ENCODE data around the gene TMPRSS3.

TMPRSS3 gene

DNA sequence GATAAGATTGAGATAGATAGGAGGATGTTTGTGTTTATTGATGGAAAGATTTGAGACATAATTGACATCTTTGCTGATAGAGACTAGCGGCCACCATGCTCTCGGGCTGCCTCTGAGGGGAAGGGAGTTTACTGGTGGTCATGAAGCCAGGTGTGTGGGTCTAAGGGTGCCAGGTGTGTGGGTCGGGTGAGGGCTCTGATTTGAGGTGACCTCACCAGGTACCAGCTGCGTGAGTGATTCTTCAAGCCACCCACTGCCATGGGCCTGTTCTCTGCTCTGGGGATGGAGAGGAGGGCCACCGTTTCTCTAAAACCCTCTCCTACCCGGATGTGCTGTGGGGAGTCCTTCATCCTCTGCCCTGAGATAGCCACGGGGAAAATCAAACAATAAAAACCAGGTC lies 11.0 kb upstream of the TMPRSS3 start:
- DNase-seq = peak; percentile 10

DNA sequence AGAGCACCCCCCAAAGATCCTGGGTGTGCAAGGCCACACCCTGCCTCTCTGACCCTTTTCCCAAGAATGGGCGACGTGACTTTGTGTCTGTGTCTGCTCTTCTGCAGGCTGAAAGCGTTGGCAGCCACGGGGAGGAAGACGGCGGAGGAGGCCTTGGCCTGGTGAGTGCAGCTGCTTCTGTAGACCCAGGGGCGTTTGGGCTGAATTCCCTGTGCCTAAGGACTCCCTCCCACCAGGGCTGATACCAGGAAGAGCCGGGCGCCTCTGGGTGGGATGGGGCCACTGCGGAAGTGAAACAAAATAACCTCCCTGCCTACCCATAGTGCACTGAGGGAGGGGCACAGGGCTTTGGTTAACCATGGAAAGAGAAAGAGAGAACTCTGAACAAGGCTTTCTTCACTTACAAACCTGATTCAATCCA lies 10.4 kb upstream of the TMPRSS3 start:
- peak; percentile 53 for DNase-seq

DNA sequence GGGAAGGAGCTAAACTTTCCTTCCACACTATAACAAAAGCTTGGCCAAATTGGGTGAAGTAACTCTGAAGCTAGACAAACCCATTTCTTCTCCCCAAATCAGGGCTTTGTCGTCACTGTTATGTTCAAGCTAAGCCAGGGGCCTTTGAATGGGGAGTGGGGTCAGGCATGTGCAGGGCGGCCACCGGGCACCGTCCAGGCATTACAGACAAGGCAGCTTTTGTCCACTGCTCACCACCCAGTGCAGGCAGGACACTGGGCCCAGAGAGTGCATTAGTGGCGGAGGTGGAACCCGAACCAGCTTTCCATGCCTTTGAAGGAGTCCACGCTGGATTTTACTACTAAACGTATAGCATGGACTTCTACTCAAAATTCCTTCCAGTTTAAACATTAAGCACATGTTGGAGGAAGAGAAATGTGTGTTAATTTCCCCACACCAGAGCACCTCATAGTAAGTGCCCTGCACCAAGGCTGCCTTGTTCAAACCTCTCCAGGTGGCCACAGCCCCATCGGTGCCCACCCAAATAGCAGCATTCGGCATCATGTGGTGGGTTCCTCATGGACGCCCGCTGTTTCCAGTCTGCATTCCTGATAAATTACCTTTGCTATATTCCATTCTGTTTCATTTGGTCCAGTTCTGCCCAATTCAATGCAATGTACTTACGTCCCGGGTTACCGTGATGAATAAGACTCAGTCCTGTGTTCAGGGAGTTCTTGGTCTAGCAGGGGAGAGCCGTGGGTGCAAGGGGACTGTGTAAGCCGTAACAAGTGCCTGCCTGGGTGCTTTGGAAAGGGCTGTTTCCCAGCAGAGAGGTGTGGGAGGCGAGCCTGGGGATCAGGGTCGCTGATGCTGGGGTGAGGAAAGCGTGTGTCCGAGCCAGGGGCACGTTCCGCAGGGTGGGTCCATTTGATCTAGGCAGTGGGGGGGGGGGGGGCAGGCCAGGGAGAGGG lies 9.5 kb upstream of the TMPRSS3 start:
- peak; percentile 17 for DNase-seq

DNA sequence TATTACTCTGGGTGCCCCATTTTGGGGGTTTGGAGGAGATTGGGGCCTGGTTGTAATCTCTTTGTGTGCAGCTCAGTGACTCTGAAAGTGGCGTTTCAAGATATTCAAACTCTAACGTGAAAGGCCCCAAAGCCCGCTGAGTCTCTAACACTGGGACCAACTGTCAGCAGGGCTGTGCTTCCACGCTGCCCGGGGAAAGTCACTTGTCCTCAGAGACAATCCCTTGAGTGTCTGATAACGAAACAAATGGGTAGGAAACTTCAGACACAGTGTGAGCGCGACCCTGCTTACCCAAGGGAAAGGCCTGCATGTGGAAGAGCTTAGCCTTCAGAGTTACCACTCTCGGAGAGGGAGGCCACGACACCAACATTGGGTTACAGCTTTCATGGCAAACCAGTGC lies 8.7 kb upstream of the TMPRSS3 start:
- DNase-seq = peak; percentile 13

DNA sequence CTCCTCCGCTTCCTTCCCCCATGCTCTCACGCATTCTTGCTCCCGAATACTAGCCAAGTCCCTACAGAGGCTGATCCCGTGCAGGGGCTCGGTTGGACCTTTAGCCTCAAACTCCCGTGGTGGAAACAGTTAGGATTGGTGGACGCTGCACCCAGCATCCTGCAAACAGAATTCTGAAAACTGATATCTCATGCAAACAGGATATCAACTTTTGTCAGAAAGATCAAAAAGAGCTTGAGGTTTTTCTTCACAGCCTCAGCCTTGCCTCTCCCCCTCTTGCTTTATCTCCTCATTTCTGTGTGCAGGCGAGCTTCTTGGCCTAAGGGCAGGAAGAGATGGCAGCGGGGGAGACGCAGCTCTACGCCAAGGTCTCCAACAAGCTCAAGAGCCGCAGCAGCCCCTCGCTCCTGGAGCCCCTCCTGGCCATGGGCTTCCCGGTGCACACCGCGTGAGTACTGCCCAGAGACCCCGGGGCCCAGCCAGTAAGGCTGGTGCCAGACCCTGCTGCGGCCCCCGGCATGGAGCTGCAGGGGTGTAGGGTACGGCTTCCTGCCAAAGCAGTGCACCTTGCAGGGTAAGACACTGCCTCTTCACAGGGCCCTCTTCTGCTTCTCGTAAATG lies 7.9 kb upstream of the TMPRSS3 start, which contains the start of gene UBASH3A:
UBASH3A (plus strand) TSS at position 292 of the 621 bp plus-strand sequence; CDS start at position 336, 44 bp downstream.
- DNase-seq = peak; percentile 32

DNA sequence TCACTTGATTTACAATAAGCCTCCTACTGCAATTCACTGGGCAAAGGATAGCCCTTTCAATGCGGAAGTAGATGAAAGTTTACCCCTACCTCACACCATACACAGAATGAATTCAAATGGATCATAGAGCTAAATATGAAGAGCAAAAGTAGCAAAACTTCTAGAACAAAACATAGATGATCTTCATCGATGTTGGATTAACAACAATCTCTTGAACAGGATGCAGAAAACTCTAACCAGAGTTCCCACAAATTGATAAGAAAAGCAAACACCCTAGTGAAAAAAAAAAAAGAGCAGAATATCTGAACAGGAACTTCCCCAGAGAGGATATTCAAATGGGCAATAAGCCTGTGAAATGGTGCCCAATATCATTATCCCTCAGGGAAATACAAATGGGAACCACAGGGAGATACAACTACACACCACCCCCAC lies 6.0 kb upstream of the TMPRSS3 start:
- no peak for DNase-seq

DNA sequence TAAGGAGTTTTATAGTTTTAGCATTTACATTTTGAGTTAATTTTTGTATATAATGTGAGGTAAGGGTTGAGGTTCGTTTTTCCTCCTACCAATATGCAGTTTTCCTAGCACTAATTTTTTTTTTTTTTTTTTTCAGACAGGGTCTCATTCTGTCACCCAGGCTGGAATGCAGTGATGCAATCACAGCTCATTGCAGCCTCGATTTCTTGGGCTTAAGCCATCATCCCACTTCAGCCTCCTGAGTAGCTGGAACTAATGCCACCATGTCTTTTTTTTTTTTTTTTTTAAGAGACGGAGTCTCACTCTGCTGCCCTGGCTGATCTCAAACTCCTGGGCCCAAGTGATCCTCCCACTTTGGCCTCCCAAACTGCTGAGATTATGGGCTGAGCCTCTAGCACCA lies 5.3 kb upstream of the TMPRSS3 start:
- no peak for DNase-seq

DNA sequence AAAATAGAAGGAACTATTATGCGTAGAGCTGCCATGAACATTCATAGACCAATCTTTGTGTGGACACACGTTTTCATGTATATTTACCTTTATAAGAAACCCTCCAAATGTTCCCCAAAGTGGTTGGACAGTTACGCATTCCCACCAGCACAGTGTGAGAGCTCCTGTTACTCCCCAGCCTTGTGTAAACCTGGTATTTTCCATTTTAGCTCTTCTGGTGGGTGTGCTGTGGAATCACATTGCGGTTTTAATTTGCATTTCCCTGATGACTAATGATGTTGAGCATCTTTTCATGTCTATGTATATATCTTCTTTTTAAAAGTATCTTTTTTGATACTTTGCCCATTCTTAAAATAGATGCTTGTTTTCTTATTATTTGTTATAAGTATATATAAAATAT lies 4.7 kb upstream of the TMPRSS3 start:
- peak; percentile 12 for DNase-seq

DNA sequence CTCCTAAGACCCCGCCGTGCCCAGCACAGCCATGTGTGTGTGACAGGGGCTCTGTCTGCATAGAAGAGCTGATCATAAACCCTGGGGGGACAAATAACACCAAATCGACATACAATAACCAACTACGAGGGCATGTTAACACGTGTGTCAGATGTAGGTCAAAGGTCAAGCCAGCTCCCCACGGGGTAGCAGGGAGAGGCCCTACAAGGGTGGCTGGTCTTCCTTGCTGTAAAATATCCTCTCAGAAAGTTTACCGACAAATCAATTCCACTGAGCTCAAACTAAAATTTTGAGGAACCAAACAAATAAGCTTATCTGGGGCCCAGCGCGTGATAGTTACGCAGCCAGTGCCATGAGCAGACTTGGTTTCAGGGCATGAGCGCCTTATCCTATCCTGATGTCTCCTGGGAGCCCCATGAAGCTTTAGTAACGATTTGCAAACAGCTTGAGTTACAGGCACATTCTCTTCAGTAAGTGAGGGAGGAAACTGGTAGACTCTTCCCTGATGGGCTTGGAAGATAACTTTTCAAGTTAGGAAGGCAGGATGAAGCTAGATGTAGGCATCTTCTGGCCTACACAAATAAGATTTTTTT lies 2.7 kb upstream of the TMPRSS3 start:
- DNase-seq = peak; percentile 8

DNA sequence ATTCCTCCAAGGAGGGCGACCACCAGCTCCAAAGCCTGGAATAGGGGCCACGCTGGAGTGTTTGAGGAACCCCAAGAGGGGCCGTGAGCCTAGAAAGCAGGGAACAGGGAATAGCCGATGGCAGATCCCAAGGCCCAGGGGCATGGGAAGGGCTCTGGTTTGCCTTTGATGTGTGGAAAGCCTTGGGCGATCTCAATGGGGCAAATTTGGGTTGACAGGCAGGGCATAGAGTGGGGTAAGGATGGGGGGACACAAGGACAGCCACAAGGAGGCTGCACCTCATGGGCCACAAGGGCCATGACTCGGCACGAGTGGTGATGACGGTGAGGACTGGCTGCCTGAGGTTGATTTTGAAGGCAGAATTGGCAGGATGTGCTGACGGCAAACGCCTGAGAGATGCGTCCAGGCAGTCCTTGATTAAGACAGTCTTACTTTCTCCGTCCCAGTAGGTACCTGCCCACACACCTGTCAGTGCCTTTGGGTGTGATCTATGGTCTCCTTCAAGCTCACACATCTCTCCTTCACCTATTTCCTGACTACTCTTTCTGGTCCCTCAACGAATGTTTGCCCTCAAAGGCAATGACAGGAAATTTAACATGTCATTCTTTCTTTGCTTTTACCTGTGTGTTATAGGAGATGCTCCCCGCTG lies 2.0 kb upstream of the TMPRSS3 start:
- DNase-seq = peak; percentile 17

DNA sequence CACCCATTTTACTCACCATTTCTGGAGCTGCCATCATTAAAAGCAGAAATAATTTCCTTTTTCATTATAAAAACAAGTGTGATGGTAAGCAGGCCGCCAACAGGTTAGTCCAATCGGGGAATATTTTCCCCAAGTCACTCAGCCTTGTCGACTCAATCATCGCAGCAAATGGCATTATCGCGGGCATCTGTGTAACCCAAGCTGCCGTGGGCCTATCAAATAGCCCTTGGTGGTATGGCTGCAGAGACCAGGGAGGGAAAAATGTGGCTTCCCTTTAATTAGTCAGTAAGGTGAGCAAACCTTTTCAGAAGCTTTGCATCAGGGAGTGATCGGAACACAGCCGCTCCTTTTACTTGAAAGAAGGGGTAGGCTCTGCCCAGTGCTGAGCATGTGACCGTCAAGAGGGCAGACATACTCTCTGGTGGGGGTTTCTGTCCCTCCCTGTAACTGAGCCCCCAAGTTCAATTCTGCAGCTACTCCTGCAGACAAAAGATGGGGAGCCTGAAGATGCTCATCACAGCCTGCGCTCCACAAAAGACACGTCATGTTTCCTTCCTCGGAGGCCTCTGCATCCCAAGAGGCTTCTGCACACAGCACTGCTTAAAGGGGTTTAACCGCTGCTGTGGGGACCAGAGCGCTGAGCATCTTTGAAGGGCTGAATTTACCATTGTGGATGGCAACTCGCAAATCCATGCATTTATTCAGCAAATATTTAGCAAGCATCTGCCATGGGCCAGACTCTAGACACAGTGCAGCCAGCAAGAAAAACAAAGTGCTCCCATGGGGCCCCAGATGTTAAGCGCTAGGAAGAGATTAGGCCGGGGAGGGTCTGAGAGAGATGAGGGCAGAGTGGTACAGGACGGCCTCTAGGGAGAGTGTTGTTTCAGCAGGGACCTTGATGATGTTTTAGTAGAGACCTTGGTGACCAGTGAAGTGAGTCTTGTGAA lies 1.2 kb upstream of the TMPRSS3 start:
- peak; percentile 3 for DNase-seq

DNA sequence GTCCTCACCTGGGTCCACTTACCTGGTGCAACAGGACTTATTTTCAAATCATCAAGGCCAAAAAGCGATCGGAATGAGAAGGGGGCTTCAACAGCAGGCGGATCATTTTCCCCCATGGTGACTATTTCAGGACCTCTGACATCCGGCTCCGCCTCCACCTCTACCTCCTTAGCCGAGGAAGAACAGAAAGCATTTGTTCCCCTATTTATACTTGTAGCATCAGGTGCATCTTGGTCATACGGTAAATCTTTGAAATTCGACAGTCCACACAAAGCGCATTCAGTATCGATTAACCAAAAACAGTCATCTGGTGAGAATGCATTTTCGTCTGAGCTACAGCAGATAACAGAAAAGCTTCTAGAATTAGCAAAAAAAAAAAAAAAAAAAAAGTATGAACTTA lies 550 bp downstream of the TMPRSS3 start:
- no peak for DNase-seq

DNA sequence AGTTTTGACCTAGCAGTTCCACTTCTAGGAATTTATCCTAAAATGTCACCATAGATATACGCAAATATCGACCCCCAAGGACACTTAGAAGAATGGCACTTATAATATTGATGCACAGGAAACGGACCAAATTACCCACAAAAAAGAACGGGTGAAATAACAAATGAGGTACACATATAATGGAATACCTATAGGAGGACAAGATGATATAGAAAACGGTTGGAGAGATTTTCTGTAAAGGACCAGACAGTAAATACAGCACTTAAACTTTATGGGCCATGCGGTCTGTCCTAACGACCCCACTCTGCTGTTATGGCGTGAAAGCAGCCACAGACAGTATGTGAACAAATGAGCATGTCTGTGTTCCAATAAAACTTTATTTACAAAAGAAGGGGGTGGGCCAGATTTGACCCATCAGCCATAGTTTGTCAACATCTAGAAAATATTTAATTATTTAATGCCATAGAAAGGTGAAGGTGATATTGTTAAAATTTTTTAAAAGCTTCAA lies 2.4 kb downstream of the TMPRSS3 start:
- DNase-seq = no peak

DNA sequence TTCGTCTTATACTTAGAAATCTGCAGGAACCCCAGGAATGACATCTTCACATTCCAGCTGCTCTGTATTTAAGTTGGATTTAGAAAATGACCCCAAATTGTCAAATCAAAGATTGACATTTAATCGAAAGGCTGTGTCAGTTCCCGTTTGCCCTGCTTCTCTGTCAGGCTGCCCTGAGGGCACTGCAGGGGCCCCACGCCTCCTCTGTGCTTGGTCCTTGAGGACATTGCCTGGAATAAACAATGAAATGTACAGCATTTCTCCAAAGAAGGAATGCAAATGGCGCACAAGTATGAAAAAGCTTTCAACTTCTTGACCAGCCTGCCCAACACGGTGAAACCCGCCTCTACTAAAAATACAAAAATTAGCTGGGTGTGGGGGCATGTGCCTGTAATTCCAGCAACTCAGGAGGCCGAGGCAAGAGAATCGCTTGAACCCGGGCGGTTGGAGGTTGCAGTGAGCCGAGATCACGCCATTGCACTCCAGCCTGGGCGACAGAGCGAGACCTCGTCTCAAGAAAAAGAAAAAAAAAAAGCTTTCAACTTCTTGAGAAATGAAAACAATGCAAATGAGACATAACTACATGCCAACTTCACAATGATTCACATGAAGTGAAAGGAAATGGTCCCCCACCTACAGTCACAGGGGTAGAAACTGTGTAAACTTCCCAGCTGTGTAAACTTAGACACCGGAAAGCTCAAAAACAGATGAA lies 3.0 kb downstream of the TMPRSS3 start:
- DNase-seq = no peak

DNA sequence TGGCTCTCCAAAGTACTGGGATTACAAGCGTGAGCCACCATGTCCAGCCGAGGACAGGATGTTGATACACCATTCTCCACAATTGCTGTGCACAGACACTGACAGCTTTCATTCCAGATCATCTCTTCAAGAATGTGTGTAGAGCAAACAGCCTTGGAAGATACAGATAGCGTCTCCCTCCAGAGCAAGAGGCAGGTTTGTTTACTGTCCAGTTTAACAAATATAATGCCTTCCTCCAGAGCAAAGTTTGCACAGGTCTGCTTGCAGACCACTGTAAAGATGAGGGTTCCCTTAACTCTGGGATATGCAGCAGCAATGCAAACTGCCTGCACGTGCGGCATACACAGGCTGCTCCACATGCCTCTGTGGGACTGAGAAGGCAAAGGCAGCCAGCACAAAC lies 4.6 kb downstream of the TMPRSS3 start:
- no peak for DNase-seq

DNA sequence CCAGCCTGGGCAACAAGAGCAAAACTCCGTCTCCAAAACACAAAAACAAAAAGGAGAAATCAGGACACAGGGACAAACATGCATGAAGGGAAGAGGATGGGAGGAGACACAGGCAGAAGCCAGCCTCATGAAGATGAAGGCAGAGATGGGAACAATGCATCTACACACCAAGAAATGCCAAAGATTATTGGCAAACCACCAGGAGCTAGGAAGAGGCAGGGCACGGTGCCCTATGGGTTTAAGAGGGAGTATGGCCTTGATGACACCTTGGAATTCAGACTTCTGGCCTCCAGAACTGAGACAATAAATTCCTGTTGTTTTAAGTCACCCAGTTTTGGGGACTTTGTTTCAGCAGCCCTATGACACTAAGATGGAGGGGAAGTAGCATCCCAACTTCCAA lies 5.2 kb downstream of the TMPRSS3 start:
- DNase-seq = no peak

DNA sequence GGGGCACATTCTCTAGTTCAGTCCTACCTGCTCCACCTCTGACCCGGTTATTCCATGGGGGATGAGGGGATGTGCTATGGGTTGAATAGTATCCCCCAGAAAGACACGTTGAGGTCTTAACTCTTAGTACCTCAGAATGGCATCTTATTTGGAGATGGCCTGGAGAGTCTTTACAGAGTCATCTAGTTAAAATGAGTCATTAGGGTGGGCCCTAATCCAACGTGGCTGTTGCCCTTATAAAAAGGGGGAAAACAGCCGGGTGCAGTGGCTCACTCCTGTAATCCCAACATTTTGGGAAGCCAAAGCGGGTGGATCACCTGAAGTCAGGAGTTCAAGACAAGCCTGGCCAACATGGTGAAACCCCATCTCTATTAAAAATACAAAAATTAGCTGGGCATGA lies 5.7 kb downstream of the TMPRSS3 start:
- no peak for DNase-seq

DNA sequence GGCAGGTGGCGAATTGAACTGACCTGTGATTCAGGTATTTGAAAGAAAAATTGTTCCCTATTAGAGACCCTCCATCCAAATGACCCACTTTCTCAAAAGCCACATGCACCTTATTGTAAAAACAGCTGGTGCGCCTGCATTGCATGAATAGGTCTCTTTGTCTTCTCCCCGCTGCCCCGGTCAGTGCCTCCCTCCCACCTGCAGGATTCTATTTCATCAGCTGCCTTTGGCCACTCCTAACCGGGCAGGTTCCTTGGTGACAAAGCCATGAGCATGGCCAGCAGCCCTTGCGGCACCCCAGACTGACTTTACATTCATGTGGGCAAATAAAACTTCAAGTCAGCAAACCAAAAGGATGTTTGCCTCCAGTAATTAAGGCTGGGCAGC lies 6.4 kb downstream of the TMPRSS3 start:
- DNase-seq = no peak

DNA sequence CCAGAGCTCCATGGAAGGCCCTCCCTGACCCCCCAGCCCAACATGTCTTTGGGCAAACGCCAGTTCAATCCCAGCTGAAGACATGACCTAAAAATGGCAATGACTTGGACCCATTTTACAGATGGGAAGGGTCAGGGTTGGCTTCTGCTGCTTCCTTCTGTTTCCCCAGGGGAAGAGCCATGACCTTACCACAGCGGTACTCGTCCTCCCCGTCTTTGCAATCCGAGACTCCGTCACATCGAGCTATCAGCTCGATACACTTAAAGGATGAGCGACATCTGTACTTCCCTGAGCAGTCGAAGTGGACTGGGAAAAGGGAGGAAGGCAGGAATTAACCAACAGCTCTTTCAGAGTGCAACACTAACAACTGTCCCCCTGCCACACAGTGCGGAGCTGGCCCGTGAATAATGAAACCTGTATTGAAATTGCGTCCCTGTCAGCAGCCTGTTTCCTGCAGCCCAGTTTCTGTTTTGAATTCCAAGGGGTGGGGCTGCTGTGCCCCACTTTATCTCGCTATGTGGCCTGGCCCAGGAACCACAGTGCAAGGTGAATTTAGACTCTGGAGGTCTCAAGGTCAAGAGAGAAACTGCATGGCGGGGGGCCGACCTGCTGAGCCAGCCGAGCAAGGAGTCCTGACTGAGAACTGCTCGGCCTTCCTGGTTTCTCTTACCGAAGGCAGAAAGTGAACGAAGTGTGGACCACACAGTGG lies 7.0 kb downstream of the TMPRSS3 start:
- DNase-seq = no peak

DNA sequence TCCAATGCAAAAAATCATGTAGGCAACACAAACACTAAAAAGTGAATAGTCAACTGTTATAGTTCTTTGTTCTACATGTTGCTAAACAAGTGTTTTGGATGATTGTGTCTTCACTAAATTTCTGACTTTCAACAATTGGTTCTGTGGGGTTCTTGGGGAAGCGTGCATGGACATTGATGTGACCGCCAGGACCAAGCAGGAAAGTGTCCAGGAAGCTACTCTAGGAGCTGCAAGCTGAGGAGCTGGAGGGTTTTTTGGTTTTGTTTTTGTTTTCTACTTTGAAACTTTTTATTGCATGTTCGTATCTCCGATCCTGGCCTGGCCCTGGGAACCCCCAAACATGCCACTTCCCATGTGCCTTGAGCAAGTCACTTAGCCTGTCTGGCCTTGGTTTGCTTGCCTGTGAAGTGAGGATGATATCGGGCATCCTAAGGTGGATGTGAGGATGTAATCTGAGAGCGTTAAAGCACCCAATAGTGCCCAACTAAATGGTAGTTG lies 8.0 kb downstream of the TMPRSS3 start:
- no peak for DNase-seq
